GM21528 (cell line): ENCODE results near the gene RUNX2.
"Not testable (repeated sequence)": the region's sequence is repeated elsewhere in the genome, so short reads cannot be mapped to it uniquely, and the experiment has no call there.

Source experiments
- ATAC-seq: cut with Tn5 transposase; IDR thresholded peaks from one replicate; pipeline ENCODE4 v1.9.1; 2021; ENCODE audit warnings: mild to moderate bottlenecking, moderate library complexity; ENCODE audit not compliant: unreplicated experiment, low FRiP score

The RUNX2 gene

DNA sequence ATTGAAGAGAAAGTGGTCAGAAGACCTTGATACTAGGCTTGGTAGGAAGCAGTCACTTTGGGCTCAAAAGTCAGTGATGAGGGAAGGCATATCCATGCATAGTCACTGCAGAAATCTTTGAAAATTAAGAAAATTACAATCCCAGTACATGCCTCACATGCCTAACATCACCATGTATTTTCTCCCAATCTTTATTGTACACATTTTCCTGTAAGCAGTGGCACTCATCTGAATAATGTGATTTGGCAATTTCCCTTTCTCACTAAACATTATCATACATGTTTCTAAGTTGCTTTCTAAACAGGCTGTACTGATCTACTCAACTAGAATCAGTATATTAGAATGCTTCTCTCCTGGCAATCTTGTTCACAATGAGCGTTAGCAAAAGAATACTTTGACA, 330.3 kb downstream of the RUNX2 start:
- ATAC-seq, result no peak

GRCh38 chr6:45658958-45659357, 330.8 kb downstream of the RUNX2 start:
- no peak for ATAC-seq

- no peak for ATAC-seq
Measured at GRCh38 chr6:45661661-45662060, 333.5 kb downstream of the RUNX2 start.

DNA sequence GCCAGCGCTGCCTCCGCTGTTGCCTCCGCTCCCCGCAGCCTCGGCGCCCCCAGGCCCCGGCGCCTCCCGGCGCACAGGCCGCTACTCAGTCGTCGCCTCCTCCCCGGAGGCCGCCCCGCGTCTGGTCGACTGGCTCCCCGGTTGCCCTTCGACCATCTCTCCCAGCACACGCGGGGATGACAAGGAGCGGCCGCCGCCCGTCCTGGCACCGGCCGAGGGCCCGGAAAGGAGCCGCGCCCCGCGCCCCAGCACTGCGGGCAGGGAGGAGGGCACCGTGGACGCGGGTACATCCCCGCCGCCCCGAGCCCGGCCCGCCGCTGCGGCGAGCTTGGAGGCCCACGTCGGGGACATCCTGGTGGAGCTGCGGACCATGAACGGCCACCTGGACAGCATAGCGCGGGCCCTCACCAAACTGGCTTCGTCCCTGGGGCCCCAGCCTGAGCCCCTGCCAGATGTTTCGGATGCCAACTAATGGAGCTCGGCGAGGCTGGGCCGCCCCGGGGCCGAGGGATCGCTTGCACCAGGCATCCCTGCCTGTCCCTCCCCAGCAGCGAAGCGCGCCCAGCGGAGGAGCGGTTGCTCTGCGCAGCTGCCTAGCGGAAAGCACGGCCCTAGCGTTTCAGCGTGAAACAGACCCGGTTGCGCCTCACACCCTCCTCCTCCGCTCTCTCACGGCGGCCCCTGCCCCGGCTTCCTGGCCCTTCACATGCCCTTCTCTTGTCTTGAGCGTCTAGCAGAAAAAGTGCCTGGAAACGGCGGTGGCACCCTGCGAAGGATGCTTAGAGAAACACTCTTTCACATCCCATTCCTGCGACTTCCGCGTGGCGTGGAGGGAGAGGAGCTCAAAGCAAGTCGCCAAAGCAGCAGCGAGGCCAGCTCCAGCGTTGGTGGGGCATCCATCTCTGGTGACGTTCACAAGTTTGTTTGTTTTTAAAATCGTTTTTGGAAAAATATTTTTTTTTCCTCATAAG, 335.4 kb downstream of the RUNX2 start:
- no peak for ATAC-seq

DNA sequence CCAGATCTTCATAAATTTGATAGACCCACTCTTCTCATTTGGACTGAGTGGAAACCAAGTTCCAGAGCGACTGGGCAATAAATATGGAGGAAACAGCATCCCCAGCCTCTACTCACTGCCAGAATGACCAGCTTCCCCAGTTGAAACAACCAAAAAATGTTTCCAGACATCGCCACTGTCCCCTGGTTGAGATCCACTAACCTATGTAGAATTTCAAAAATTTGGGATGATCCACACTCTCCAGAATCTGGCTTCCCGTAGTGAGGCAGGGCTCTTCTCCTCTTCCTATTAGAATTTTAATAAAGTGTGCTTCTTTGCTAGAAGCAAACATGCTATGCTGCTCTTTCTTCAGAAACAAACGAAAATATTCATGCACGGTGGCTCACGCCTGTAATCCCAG, 336.6 kb downstream of the RUNX2 start:
- ATAC-seq, result no peak

DNA sequence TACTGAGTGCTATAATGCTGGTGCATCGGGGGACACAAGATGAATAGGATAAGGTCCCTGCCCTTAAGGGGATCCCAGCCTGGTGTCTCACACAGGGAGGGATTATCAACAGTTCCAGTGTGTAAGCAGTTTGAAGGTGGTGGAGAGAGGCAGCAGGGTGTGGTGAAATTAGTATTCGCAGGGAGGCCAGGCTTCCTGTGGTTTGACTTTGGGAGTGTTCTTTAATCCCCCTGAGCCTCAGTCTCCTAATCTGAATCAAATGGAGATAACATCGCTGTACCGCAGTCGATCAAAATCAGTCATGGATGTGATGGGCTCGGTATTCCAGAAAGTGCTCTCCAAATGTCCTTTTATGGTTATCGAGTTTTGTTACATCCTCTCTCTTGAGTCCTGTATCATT, 337.7 kb downstream of the RUNX2 start:
- no peak for ATAC-seq

- no peak for ATAC-seq
Measured at GRCh38 chr6:45666846-45667245, 338.7 kb downstream of the RUNX2 start.

DNA sequence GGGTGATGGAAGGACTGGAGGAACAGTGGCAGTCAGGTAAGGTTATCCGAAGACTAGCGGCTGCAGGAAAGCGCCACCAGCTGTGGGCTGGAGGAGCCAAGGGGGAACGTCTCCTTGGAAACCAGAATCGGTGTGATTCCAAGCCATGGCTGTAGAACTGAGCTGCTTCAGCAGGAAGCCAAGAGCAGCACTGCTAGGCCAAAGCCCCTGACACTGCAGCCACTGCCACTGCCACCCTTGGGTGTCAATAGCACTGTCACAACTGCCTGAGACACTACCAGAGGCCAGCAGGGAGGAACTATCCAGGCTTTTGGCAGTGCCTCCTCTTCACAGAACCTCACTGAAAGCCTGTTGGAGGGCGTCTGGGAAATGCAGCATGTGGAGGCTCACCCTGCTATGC, 339.2 kb downstream of the RUNX2 start:
- no peak for ATAC-seq

GRCh38 chr6:45667766-45668165, 339.6 kb downstream of the RUNX2 start:
- no peak for ATAC-seq

DNA sequence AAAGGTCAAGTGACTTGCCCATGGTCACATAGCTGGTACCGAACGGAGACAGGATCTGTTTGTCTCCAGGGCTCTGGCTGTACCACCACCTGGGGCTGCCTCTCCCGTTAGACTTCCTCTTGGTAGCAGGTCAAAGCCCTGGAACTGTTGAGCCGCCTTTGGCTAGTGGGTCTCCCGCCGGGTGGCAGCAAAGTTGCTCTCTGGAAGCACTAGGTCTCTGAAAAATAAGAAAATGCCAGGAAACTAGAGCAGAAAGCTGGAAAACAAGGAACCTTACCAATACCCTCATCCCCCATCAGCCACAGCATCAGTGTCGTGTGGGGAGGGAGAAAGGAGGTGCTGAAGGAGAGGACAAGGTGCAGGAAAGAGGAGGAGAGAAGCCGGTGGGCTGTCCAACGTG, 340.6 kb downstream of the RUNX2 start:
- no peak for ATAC-seq

GRCh38 chr6:45673167-45673566, 345.0 kb downstream of the RUNX2 start:
- ATAC-seq, result not testable (repeated sequence)

GRCh38 chr6:45675166-45675565, 347.0 kb downstream of the RUNX2 start:
- ATAC-seq, result not testable (repeated sequence)

- no peak for ATAC-seq
Measured at GRCh38 chr6:45675634-45676033, 347.5 kb downstream of the RUNX2 start.

GRCh38 chr6:45676380-45676779, 348.2 kb downstream of the RUNX2 start:
- ATAC-seq, result no peak

DNA sequence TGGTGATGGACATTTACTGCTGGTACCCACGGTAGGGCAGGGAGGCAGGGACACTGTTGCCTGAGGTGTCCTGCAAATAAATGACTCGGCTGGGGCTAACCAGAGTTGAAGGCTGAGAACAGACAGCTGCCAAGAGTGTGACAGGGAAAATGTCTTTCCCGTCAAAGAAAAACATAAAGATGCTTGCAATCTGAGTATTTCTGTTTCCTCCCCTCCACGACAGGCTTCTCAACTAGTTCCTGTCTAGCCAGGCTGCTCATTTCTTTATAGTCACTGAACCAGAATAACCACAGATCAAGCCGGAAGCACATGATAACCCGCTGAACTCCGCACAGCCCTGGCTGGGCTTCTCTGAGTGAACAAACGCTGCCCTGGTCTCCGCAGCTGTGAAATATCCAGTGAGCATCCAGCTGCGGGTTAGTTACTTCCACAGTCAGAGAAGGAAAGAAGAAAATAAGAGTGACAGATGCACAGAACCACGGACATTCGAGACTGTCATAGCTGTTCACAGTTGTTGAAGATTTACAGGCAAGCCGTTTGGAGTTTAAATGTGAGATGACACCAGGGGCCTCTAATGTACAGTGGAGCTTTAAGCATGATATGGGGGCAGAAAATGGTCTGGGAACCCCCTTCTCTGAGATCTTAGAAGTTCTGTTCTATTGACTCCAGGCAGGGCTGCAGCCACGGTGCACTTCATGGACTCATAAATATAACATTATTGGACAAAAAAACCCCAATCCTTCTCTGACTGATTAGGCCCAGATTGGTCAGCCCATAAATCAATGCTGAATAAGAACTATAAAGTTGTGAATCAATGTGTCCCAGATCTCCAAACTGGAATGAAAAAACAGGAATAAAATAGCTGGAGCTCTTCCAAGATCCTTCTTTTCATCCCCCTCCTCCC, 349.5 kb downstream of the RUNX2 start:
- ATAC-seq, result peak; percentile 69

GRCh38 chr6:45678285-45678607, 350.1 kb downstream of the RUNX2 start:
- ATAC-seq, result no peak

DNA sequence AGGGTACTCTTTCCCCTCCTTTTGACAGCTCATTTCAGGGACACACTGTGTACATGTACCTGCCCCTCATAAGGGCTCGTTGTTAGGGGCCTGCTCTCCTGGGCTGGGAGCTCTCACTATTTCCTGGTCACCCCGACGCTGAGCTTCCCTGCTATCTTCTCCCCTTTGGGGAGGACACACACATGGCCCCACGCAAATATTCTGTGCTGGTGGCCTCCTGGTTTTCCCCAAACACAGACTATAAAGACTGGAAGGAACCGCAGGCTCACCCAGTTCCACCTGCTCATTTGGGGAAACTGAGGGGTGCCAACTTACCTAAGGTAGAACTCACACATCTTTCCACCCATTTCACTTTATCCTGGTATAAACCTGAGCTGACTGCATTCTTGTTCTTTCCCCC, 351.0 kb downstream of the RUNX2 start:
- ATAC-seq, result no peak

- ATAC-seq, result no peak
Measured at GRCh38 chr6:45679631-45680030, 351.5 kb downstream of the RUNX2 start.

DNA sequence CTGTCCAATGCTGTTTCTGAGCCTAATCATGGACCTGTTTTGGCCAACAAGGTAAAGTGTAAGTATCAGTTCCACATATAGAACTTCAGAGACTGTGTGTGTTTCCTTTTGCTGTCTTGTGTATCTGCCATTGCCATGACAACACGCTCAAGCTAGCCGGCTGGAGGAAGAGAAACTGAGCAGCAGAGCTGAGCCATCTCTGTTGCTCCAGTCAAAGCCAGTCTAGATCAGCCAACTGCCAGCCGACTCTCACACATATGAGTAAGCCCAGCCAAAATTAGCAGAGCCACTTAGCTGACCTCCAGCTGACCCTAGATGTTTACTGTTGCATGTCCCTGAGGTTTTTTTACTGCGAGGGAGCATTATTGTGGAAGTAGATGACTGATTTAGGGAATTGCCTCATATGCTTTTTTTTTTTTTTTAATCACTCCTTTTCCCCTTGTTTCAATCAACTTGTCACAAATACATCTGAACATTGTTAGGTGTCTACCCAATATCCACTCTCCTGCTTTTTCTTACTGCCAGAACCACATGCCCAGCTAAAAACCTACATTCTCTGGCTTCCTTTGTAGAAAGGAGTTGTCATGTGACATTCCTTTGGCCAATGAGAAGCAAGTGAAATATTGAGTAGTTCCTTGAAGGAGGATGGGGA, 353.9 kb downstream of the RUNX2 start:
- peak; percentile 95 for ATAC-seq

GRCh38 chr6:45684476-45684875, 356.3 kb downstream of the RUNX2 start:
- no peak for ATAC-seq

DNA sequence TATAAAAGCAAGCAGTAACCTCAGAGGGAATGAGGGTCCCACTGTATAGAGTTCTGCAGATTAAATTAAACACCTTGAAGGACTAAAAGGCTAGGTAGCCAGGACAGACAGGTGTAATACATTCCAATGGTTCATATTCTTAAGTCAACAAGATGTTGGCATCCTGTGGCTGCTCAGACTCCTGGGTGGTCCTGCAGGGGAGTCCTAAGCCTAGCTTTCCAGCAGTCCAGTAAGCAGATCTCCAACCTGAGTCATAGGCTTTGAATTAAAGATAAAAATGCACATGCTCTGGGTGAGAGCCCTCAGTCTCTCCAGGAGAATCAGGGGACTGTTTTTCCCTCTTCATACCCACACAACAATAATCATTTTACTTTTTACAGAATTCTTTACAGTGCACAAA, 356.9 kb downstream of the RUNX2 start:
- ATAC-seq, result no peak
